ENCODE measurements around the gene CCNA1.

Gene CCNA1

DNA sequence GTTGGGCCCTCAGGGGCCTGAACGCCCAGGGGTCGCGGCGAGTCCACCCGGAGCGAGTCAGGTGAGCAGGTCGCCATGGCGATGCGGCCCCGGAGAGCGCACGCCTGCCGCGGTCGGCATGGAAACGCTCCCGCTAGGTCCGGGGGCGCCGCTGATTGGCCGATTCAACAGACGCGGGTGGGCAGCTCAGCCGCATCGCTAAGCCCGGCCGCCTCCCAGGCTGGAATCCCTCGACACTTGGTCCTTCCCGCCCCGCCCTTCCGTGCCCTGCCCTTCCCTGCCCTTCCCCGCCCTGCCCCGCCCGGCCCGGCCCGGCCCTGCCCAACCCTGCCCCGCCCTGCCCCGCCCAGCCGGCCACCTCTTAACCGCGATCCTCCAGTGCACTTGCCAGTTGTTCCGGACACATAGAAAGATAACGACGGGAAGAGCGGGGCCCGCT, at the start of gene CCNA1:
Gene CCNA1 (plus strand): TSS at position 390 of the 439 bp plus-strand sequence. CDS start 562 bp downstream, outside the sequence.
- Histone ChIP-seq H3K27me3 (ENCODE audit: control insufficient read depth, insufficient read depth, low read length) (peaks cover 67% of the 10 kb centered on the region), H3K9ac (ENCODE audit: low read depth, low read length) (no peak within 1 kb of the TSS), H3K4me3 (ENCODE audit: low read depth, low read length) (peak within 1 kb of the TSS; percentile 76)

DNA sequence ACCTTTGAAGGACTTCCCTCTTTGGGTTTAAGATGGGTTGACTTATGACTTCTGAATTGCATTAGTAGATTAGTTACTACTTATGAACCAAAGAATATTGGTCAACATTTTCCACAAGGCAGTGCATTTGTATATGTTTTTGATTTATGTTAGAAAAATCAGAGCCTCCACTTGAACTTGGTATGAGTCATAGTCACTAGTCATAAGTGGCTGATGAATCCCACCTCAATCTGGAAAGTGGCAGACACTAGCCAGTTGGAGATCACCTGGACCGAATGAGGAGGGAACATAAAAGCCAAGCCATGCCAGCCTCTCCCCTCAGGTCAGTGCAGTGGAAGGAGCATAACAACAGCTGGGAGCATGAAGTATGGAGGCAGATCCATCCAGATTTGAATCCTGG, 46.8 kb upstream of the CCNA1 start:
- Histone ChIP-seq H3K4me3 (ENCODE audit: low read depth, low read length) (no peak overlapping the region), H3K36me3 (ENCODE audit: control insufficient read depth, insufficient read depth, low read length) (no peaks in the 10 kb centered on the region), H3K27me3 (ENCODE audit: control insufficient read depth, insufficient read depth, low read length) (no peaks in the 10 kb centered on the region), H3K9me3 (ENCODE audit: control insufficient read depth, insufficient read depth, low read length) (no peaks in the 10 kb centered on the region), H3K4me1 (ENCODE audit: control insufficient read depth, insufficient read depth, low read length) (no peaks in the 10 kb centered on the region), H3K9ac (ENCODE audit: low read depth, low read length) (no peak overlapping the region)

More for the DNA sequence above, at the start of gene CCNA1:
- Histone ChIP-seq H3K4me1 (ENCODE audit: control insufficient read depth, insufficient read depth, low read length) (no peaks in the 10 kb centered on the region), H3K9me3 (ENCODE audit: control insufficient read depth, insufficient read depth, low read length) (no peaks in the 10 kb centered on the region), H3K36me3 (ENCODE audit: control insufficient read depth, insufficient read depth, low read length) (no peaks in the 10 kb centered on the region)

DNA sequence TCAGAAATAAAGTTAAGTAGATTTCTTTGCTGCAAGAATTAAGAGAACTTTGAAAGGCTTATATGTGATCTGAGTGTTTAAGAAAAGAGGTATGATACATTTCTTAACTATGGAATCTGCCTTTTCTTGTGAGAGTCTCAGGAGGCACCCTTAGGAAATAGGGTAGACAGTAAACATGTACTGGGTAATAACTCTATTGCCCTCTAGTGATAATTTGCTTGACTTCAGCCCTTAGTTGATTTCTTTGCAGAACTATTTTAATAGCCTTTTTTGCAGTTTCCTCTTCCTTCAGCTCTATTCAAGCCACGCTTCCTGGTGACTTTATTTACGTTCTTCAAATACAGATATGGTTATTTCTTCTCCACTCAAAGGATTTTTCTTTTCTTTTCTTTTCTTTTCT, 37.0 kb upstream of the CCNA1 start:
- H3K9me3 ChIP-seq (ENCODE audit: control insufficient read depth, insufficient read depth, low read length) = no peaks in the 10 kb centered on the region
- no peaks in the 10 kb centered on the region for H3K27me3 ChIP-seq (ENCODE audit: control insufficient read depth, insufficient read depth, low read length)
- no peaks in the 10 kb centered on the region for H3K4me1 ChIP-seq (ENCODE audit: control insufficient read depth, insufficient read depth, low read length)
- no peak overlapping the region for H3K9ac ChIP-seq (ENCODE audit: low read depth, low read length)
- no peaks in the 10 kb centered on the region for H3K36me3 ChIP-seq (ENCODE audit: control insufficient read depth, insufficient read depth, low read length)
- H3K4me3 ChIP-seq (ENCODE audit: low read depth, low read length) = no peak overlapping the region

DNA sequence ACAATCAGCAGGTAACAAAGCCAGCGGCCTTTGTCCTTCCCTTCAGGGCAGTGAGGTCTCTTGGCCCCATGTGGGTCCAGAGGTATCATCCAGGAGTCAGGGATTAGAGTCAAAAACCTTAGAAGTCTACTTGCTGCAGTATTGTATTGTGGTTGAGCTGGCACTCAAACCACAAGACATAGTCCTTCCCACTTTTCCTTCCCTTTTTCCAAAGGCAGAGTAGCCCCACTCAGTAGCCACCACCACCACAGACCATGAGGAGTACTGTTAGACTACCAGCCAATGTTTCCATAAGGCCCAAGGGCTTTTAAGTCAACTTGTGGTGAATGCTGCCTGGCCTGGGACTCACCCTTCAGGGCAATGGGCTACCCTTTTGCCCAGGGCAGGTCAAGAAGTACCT, 27.1 kb upstream of the CCNA1 start:
- Histone ChIP-seq H3K9me3 (ENCODE audit: control insufficient read depth, insufficient read depth, low read length) (no peaks in the 10 kb centered on the region), H3K4me1 (ENCODE audit: control insufficient read depth, insufficient read depth, low read length) (no peaks in the 10 kb centered on the region), H3K9ac (ENCODE audit: low read depth, low read length) (no peak overlapping the region), H3K36me3 (ENCODE audit: control insufficient read depth, insufficient read depth, low read length) (no peaks in the 10 kb centered on the region), H3K27me3 (ENCODE audit: control insufficient read depth, insufficient read depth, low read length) (no peaks in the 10 kb centered on the region), H3K4me3 (ENCODE audit: low read depth, low read length) (no peak overlapping the region)

DNA sequence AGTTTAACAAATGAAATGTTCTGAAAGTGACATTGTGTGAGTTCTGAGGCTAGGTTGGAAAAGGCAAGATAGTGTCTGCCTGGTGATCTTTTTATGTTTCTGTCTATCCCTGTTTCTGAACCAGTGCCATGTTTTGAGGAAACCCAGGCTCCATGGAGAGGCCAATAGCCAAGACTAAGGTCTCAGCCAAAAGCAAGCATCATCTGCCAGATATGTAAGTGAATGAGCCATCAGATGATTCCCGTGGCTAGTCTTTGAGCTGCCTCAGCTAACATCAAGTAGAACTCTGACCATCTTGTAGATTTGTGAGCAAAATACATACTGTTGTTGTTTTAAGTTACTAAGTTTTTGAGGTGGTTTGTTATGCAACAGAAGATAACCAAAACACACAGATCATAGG, 19.6 kb upstream of the CCNA1 start:
- no peaks in the 10 kb centered on the region for H3K4me1 ChIP-seq (ENCODE audit: control insufficient read depth, insufficient read depth, low read length)
- H3K9ac ChIP-seq (ENCODE audit: low read depth, low read length) = no peak overlapping the region
- H3K27me3 ChIP-seq (ENCODE audit: control insufficient read depth, insufficient read depth, low read length) = no peaks in the 10 kb centered on the region
- no peaks in the 10 kb centered on the region for H3K36me3 ChIP-seq (ENCODE audit: control insufficient read depth, insufficient read depth, low read length)
- H3K9me3 ChIP-seq (ENCODE audit: control insufficient read depth, insufficient read depth, low read length) = no peaks in the 10 kb centered on the region
- H3K4me3 ChIP-seq (ENCODE audit: low read depth, low read length) = no peak overlapping the region

DNA sequence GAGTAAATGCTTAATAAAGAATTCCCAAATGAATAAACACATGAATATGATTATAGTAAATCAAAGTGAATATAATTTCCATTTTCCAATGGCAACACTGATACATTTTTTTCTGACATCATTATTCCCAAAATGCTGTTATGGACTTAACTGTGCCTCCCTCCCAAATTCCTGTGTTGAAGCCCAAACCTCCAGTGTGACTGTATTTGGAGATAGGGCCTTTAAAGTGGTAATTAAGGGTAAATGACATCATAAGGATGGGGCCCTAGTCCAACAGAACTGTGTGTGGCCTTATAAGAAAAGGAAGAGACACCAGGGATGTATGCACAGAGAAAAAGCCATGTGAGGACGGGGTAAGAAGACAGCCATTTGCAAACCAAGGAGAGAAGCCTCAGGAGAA, 19.1 kb upstream of the CCNA1 start:
- Histone ChIP-seq H3K36me3 (ENCODE audit: control insufficient read depth, insufficient read depth, low read length) (no peaks in the 10 kb centered on the region), H3K27me3 (ENCODE audit: control insufficient read depth, insufficient read depth, low read length) (no peaks in the 10 kb centered on the region), H3K4me3 (ENCODE audit: low read depth, low read length) (no peak overlapping the region), H3K4me1 (ENCODE audit: control insufficient read depth, insufficient read depth, low read length) (no peaks in the 10 kb centered on the region), H3K9ac (ENCODE audit: low read depth, low read length) (no peak overlapping the region), H3K9me3 (ENCODE audit: control insufficient read depth, insufficient read depth, low read length) (no peaks in the 10 kb centered on the region)

DNA sequence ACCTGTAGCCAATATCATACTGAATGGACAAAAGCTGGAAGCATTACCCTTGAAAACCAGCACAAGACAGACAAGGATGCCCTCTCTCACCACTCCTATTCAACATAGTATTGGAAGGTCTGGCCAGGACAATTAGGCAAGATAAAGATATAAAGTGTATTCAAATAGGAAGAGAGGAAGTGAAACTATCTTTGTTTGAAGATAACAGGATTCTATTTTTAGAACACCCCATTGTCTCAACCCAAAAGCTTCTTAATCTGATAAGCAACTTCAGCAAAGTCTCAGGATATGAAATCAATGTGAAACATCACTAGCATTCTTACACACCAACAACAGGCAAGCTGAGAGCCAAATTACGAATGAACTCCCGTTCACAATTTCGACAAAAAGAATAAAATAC, 17.8 kb upstream of the CCNA1 start:
- no peak overlapping the region for H3K9ac ChIP-seq (ENCODE audit: low read depth, low read length)
- H3K4me3 ChIP-seq (ENCODE audit: low read depth, low read length) = no peak overlapping the region
- no peaks in the 10 kb centered on the region for H3K9me3 ChIP-seq (ENCODE audit: control insufficient read depth, insufficient read depth, low read length)
- H3K4me1 ChIP-seq (ENCODE audit: control insufficient read depth, insufficient read depth, low read length) = no peaks in the 10 kb centered on the region
- H3K27me3 ChIP-seq (ENCODE audit: control insufficient read depth, insufficient read depth, low read length) = no peaks in the 10 kb centered on the region
- H3K36me3 ChIP-seq (ENCODE audit: control insufficient read depth, insufficient read depth, low read length) = no peaks in the 10 kb centered on the region

DNA sequence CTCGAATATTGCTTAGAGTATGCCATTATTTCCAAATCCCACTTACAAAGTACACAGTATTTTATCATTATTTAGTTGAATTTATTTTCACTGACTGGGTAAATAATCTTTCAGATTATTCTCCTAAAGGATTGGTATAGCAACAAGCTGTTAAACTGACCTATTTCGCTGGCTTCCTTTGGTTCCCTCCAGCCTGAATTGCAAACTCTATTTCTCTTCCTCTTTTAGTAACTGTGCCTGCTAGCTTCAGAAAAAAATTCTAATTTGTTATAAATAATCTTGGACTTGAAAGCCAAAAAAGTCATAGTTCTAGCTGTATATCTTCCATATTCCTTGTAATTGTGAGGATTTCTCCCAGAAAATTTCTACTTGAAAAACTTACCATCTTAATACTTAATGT, 15.0 kb upstream of the CCNA1 start:
- no peaks in the 10 kb centered on the region for H3K36me3 ChIP-seq (ENCODE audit: control insufficient read depth, insufficient read depth, low read length)
- H3K4me3 ChIP-seq (ENCODE audit: low read depth, low read length) = no peak overlapping the region
- H3K9me3 ChIP-seq (ENCODE audit: control insufficient read depth, insufficient read depth, low read length) = no peaks in the 10 kb centered on the region
- H3K4me1 ChIP-seq (ENCODE audit: control insufficient read depth, insufficient read depth, low read length) = no peaks in the 10 kb centered on the region
- H3K27me3 ChIP-seq (ENCODE audit: control insufficient read depth, insufficient read depth, low read length) = no peaks in the 10 kb centered on the region
- H3K9ac ChIP-seq (ENCODE audit: low read depth, low read length) = no peak overlapping the region

DNA sequence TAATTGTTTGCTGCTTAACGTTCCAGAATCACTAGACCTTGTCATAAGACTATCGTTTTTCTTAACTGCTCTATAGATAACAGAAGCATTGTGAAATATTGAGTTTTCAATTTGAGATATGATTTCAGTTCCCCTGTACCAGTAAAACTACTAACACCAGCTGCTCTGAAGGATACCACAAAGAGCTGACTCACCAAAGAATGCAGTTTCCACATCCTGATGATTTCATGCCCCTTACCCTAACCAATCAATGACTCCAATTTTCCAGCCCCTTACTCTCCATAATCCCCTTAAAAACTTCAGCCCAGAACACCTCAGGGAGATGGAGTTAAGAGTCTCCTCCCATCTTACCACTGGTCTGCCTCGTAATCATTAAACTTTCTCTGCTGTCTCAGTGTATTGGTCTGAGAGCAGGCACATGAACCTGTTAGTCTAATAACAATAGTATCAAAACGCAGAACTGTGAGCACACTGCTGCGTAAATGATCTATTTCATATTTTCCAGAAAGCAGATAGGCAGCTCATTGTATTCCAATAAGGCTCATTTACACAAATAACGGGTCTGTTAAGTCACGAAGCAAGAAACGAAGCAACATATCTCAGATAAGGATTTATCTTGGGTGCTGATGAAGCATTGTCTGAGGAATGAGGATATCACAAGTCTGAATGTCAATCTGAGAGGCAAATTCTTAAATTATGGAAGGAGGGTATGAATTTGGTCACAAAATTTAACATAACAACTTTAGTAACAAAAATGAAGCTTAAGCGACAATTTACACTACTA, 14.1 kb upstream of the CCNA1 start:
- no peak overlapping the region for H3K4me3 ChIP-seq (ENCODE audit: low read depth, low read length)
- no peaks in the 10 kb centered on the region for H3K4me1 ChIP-seq (ENCODE audit: control insufficient read depth, insufficient read depth, low read length)
- no peak overlapping the region for H3K9ac ChIP-seq (ENCODE audit: low read depth, low read length)
- no peaks in the 10 kb centered on the region for H3K27me3 ChIP-seq (ENCODE audit: control insufficient read depth, insufficient read depth, low read length)
- no peaks in the 10 kb centered on the region for H3K36me3 ChIP-seq (ENCODE audit: control insufficient read depth, insufficient read depth, low read length)
- no peaks in the 10 kb centered on the region for H3K9me3 ChIP-seq (ENCODE audit: control insufficient read depth, insufficient read depth, low read length)

DNA sequence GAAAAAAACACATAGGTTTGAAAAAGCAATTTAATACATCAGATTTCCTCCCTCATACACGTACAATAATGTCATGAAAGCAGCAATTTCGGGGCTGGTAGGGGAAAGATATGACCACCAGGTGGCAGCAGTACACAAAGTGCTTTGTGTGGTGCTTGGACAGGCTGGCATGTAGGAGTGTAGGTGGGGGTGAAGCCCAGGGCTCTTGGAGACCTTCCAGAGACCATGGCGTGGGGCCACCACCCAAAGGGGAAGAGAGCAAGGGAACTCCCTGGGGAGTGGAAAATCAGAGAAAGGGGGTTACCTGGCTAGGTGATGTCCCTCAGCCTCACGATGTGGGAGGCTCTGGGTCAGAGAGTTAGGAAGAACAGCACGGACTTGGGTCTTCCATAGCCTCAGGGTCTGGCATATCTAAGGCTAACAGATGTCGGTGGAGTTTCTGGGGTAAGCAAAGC, 11.8 kb upstream of the CCNA1 start:
- H3K36me3 ChIP-seq (ENCODE audit: control insufficient read depth, insufficient read depth, low read length) = no peaks in the 10 kb centered on the region
- no peaks in the 10 kb centered on the region for H3K4me1 ChIP-seq (ENCODE audit: control insufficient read depth, insufficient read depth, low read length)
- H3K9ac ChIP-seq (ENCODE audit: low read depth, low read length) = no peak overlapping the region

DNA sequence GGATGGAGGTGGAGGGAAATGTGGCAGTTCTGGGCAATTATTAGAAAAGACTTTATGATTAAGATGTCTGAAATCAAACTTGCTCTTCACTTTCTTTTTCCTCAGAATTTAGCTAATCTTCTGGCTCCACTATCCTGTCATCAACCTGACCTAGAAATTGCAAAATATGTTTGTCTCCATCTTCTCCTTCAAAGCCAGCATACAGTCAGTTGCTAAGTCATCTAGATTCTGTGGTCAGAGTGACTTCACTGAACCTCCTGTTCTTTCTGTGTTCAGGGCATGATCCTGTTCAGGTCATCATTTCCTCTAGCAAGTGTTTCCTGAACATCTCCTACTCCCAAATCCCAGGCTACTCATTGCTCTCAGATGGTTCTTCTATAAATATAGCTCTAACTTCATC, 10.8 kb upstream of the CCNA1 start:
- Histone ChIP-seq H3K9me3 (ENCODE audit: control insufficient read depth, insufficient read depth, low read length) (no peaks in the 10 kb centered on the region), H3K9ac (ENCODE audit: low read depth, low read length) (no peak overlapping the region), H3K27me3 (ENCODE audit: control insufficient read depth, insufficient read depth, low read length) (no peaks in the 10 kb centered on the region), H3K4me3 (ENCODE audit: low read depth, low read length) (no peak overlapping the region), H3K4me1 (ENCODE audit: control insufficient read depth, insufficient read depth, low read length) (no peaks in the 10 kb centered on the region), H3K36me3 (ENCODE audit: control insufficient read depth, insufficient read depth, low read length) (no peaks in the 10 kb centered on the region)

More for the DNA sequence above, 11.8 kb upstream of the CCNA1 start:
- Histone ChIP-seq H3K27me3 (ENCODE audit: control insufficient read depth, insufficient read depth, low read length) (no peaks in the 10 kb centered on the region), H3K9me3 (ENCODE audit: control insufficient read depth, insufficient read depth, low read length) (no peaks in the 10 kb centered on the region), H3K4me3 (ENCODE audit: low read depth, low read length) (no peak overlapping the region)

DNA sequence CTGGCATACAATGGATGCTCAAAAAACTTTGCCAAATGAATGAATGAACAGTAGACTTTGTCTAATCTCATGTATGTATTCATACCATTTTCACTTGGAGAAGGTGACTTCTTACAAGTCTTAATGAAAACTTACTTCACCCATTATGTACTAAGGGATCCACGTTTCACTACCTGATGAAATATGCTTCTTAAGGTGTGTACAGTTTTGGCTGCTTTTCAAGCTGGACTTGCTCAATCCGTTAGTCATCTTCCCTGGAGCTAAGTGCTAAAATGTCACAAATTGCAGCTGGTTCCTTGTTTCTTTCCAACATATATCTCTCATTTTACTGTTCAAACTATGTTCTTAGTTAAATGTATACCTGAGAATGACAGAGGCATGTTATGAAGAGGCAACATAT, 4.2 kb upstream of the CCNA1 start:
- Histone ChIP-seq H3K9me3 (ENCODE audit: control insufficient read depth, insufficient read depth, low read length) (no peaks in the 10 kb centered on the region), H3K36me3 (ENCODE audit: control insufficient read depth, insufficient read depth, low read length) (no peaks in the 10 kb centered on the region), H3K27me3 (ENCODE audit: control insufficient read depth, insufficient read depth, low read length) (peaks cover 44% of the 10 kb centered on the region), H3K4me1 (ENCODE audit: control insufficient read depth, insufficient read depth, low read length) (no peaks in the 10 kb centered on the region), H3K9ac (ENCODE audit: low read depth, low read length) (no peak overlapping the region), H3K4me3 (ENCODE audit: low read depth, low read length) (no peak overlapping the region)

Measured in iPS-15b (cell line).